ENCODE results near the gene PIWIL4. TPM values are rescaled to one million over a fixed set of nuclear protein-coding genes. Genes with fewer than 3 reads are reported as not detected.
"Not testable (repeated sequence)": the region's sequence is repeated elsewhere in the genome, so short reads cannot be mapped to it uniquely, and the experiment has no call there.

Gene PIWIL4
- polyA plus RNA-seq, 1 experiment, result 1.6 TPM

GRCh38 chr11:94639901-94640721, 72.9 kb downstream of the PIWIL4 start:
- H3K4me3 ChIP-seq (ENCODE audit: low read depth, low read length), result no peak overlapping the region
- no peaks in the 10 kb centered on the region for H3K36me3 ChIP-seq (ENCODE audit: control insufficient read depth, insufficient read depth, low read length)
- TF ChIP-seq, protein P1, sequence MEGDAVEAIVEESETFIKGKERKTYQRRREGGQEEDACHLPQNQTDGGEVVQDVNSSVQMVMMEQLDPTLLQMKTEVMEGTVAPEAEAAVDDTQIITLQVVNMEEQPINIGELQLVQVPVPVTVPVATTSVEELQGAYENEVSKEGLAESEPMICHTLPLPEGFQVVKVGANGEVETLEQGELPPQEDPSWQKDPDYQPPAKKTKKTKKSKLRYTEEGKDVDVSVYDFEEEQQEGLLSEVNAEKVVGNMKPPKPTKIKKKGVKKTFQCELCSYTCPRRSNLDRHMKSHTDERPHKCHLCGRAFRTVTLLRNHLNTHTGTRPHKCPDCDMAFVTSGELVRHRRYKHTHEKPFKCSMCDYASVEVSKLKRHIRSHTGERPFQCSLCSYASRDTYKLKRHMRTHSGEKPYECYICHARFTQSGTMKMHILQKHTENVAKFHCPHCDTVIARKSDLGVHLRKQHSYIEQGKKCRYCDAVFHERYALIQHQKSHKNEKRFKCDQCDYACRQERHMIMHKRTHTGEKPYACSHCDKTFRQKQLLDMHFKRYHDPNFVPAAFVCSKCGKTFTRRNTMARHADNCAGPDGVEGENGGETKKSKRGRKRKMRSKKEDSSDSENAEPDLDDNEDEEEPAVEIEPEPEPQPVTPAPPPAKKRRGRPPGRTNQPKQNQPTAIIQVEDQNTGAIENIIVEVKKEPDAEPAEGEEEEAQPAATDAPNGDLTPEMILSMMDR (IDR thresholded peaks at IDR 0.05; ENCODE audit: insufficient read depth, low read depth, low read length), result no peak
- ChIA-PET POLR2A (no interaction called here), CTCF (interaction anchor here (1.4 kb wide), 1 partner anchor 17 kb away, joined by 3 read pairs; no protein-coding TSS in a partner anchor)
- no peaks in the 10 kb centered on the region for H3K27me3 ChIP-seq (ENCODE audit: control insufficient read depth, insufficient read depth, low read length)
- no peak for DNase-seq (ENCODE audit: low read depth)

DNA sequence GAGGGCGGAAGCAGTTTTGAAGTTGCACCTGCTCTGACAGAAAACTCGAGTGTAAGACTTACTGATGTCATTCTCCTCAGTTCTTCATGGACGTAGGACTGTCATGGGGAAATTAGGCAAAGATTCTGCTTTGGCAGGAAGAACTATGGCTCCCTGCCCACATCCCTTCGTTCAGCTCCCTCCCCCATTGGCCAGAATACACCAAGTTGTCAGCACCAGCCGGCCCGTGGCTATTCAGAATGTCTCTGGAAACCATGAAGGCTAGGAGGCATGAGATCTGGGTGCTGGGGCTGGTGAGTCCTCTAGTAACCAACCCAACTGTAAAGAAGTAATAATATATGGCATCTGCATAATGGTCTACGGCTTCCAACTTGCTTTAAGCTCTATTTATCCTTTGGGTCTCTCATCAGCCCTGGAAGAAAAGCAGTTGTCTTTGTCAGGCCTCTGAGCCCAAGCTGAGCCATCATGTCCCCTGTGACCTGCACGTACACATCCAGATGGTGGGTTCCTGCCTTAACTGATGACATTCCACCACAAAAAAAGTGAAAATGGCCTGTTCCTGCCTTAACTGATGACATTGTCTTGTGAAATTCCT, 74.1 kb downstream of the PIWIL4 start:
- ChIA-PET CTCF (interaction anchor here (0.7 to 1.4 kb wide), 3 partner anchors 18 to 100 kb away, joined by 3 to 4 read pairs (median 3); no protein-coding TSS in a partner anchor), POLR2A (no interaction called here)
- TF ChIP-seq, protein P1 (IDR thresholded peaks at IDR 0.05; ENCODE audit: insufficient read depth, low read depth, low read length), result no peak
- no peaks in the 10 kb centered on the region for H3K36me3 ChIP-seq (ENCODE audit: control insufficient read depth, insufficient read depth, low read length)
- DNase-seq (ENCODE audit: low read depth), result no peak
- H3K27me3 ChIP-seq (ENCODE audit: control insufficient read depth, insufficient read depth, low read length), result no peaks in the 10 kb centered on the region
- H3K4me3 ChIP-seq (ENCODE audit: low read depth, low read length), result no peak overlapping the region

- CTCF ChIA-PET; H3K27me3 ChIP-seq (ENCODE audit: control insufficient read depth, insufficient read depth, low read length); DNase-seq (ENCODE audit: low read depth); POLR2A ChIA-PET; H3K36me3 ChIP-seq (ENCODE audit: control insufficient read depth, insufficient read depth, low read length); H3K4me3 ChIP-seq (ENCODE audit: low read depth, low read length): not testable (repeated sequence)
These were observed 76.0 kb downstream of the PIWIL4 start for GRCh38 chr11:94643186-94643585.

DNA sequence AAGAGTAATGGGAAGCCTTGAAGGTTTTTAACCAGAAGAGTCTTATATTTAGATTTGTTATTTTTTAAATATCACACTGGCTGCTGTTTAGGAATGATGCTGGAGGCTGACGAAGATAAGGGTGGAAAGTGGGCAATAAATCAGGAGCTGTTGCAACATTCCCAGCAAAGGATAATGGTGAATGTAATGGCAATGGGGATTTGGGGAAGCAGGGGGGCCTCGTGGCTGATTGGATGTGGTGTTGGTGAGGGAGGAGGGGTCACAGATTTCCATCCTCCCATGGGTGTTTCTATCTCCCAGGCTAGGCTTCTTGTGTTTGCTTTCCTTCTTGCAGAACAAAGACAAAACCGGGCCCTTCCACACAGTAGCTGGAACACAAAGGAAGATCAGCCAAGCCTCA, 80.8 kb downstream of the PIWIL4 start:
- Histone ChIP-seq H3K36me3 (ENCODE audit: control insufficient read depth, insufficient read depth, low read length) (no peaks in the 10 kb centered on the region), H3K4me3 (ENCODE audit: low read depth, low read length) (no peak overlapping the region), H3K27me3 (ENCODE audit: control insufficient read depth, insufficient read depth, low read length) (no peaks in the 10 kb centered on the region)
- POLR2A ChIA-PET, result no interaction called here
- no peak for DNase-seq (ENCODE audit: low read depth)
- CTCF ChIA-PET, result interaction anchor here (0.6 to 1.8 kb wide), 5 partner anchors 9 to 321 kb away, joined by 3 to 8 read pairs (median 3); no protein-coding TSS in a partner anchor
- TF ChIP-seq, protein P1 (IDR thresholded peaks at IDR 0.05; ENCODE audit: insufficient read depth, low read depth, low read length), result no peak

GRCh38 chr11:94648789-94649188, 81.6 kb downstream of the PIWIL4 start:
- Histone ChIP-seq H3K36me3 (ENCODE audit: control insufficient read depth, insufficient read depth, low read length) (no peaks in the 10 kb centered on the region), H3K27me3 (ENCODE audit: control insufficient read depth, insufficient read depth, low read length) (no peaks in the 10 kb centered on the region; the same call in 1 of the 2 replicates), H3K4me3 (ENCODE audit: low read depth, low read length) (no peak overlapping the region)
- TF ChIP-seq, protein P1 (IDR thresholded peaks at IDR 0.05; ENCODE audit: insufficient read depth, low read depth, low read length), result no peak
- no peak for DNase-seq (ENCODE audit: low read depth)
- POLR2A ChIA-PET, result no interaction called here
- CTCF ChIA-PET, result interaction anchor here (0.7 to 1.8 kb wide), 2 partner anchors 25 to 121 kb away, joined by 3 to 8 read pairs; no protein-coding TSS in a partner anchor
